HEK293T (cell line): ENCODE measurements around the gene DDC.

ENCODE experiments used
- CTCF ChIA-PET: fragments of 350-600 bp; formaldehyde crosslinking; extraction: SDS; loops from one replicate; lab custom pipeline; 2021; ENCODE audit warnings: antibody characterized with exemption, inconsistent platforms; lab: Yijun Ruan, JAX
- POLR2A ChIA-PET: fragments of 350-600 bp; formaldehyde crosslinking; extraction: SDS; loops from one replicate; lab custom pipeline; 2020; ENCODE audit warnings: antibody characterized with exemption, inconsistent platforms; lab: Yijun Ruan, JAX
- DNase-seq: peaks from one replicate; pipeline ENCODE4 v3.0.0; 2012; ENCODE audit warnings: mixed read lengths; ENCODE audit errors: extremely low spot score
- ARNT ChIP-seq: fragments of 450-650 bp; IDR thresholded peaks from 2 replicates; pipeline ENCODE4 v1.6.1; 2017; ENCODE audit warnings: mild to moderate bottlenecking
- BHLHE40 ChIP-seq: fragments of 450-650 bp; IDR thresholded peaks from 2 replicates; pipeline ENCODE4 v1.6.1; 2016; ENCODE audit warnings: mild to moderate bottlenecking, moderate library complexity, borderline replicate concordance
- CTBP1 ChIP-seq: fragments of 450-650 bp; IDR thresholded peaks from 2 replicates; pipeline ENCODE4 v1.6.1; 2016; ENCODE audit warnings: borderline replicate concordance
- ELF4 ChIP-seq: fragments of 450-650 bp; IDR thresholded peaks from 2 replicates; pipeline ENCODE4 v1.6.1; 2017; ENCODE audit warnings: antibody characterized with exemption
- FOXA1 ChIP-seq: fragments of 450-650 bp; IDR thresholded peaks from 2 replicates; pipeline ENCODE4 v1.6.1; 2016; ENCODE audit warnings: mild to moderate bottlenecking
- FOXK2 ChIP-seq: fragments of 450-650 bp; IDR thresholded peaks from 2 replicates; pipeline ENCODE4 v1.6.1; 2016; ENCODE audit warnings: mild to moderate bottlenecking
- FOXM1 ChIP-seq: fragments of 450-650 bp; IDR thresholded peaks from 2 replicates; pipeline ENCODE4 v1.6.1; 2017; ENCODE audit warnings: mild to moderate bottlenecking, borderline replicate concordance
- HDGF ChIP-seq: fragments of 450-650 bp; IDR thresholded peaks from 2 replicates; pipeline ENCODE4 v1.6.1; 2017; ENCODE audit warnings: antibody characterized with exemption, borderline replicate concordance
- L3MBTL2 ChIP-seq: fragments of 450-650 bp; conservative IDR thresholded peaks from 2 replicates; pipeline ENCODE4 v1.6.1; 2016; ENCODE audit warnings: mild to moderate bottlenecking
- LEF1 ChIP-seq: fragments of 450-650 bp; IDR thresholded peaks from 2 replicates; pipeline ENCODE4 v1.6.1; 2017; ENCODE audit warnings: mild to moderate bottlenecking, borderline replicate concordance
- NFRKB ChIP-seq: fragments of 450-650 bp; IDR thresholded peaks from 2 replicates; pipeline ENCODE4 v1.6.1; 2016; ENCODE audit warnings: mild to moderate bottlenecking, moderate library complexity
- PKNOX1 ChIP-seq: fragments of 450-650 bp; IDR thresholded peaks from 2 replicates; pipeline ENCODE4 v1.6.1; 2016
- SP1 ChIP-seq: fragments of 450-650 bp; IDR thresholded peaks from 2 replicates; pipeline ENCODE4 v1.6.1; 2017
- SUZ12 ChIP-seq: fragments of 450-650 bp; IDR thresholded peaks from 2 replicates; pipeline ENCODE4 v1.6.1; 2016; ENCODE audit warnings: mild to moderate bottlenecking
- TARDBP ChIP-seq: fragments of 450-650 bp; IDR thresholded peaks from 2 replicates; pipeline ENCODE4 v1.6.1; 2016
- ZNF384 ChIP-seq: fragments of 450-650 bp; IDR thresholded peaks from 2 replicates; pipeline ENCODE4 v1.6.1; 2016

DDC gene

GRCh38 chr7:50449881-50450589 is 115.2 kb downstream of the DDC start, which contains the start of gene FIGNL1:
TSS of gene FIGNL1 (minus strand) at chr7:50450350. CDS start at chr7:50447287, 3,063 bp downstream.
- ChIA-PET POLR2A (interaction anchor here (0.8 to 1.1 kb wide), 4 partner anchors 18 to 622 kb away, joined by 3 to 4 read pairs (median 3); no protein-coding TSS in a partner anchor), CTCF (interaction anchor here (0.6 kb wide), 1 partner anchor 117 kb away, joined by 4 read pairs; no protein-coding TSS in a partner anchor)
- TF ChIP-seq FOXK2 (no peak), L3MBTL2 (peak; percentile 92)
- peak; percentile 81 for DNase-seq

GRCh38 chr7:50449501-50449880 is 115.7 kb downstream of the DDC start:
- CTCF ChIA-PET, result interaction anchor here (0.6 kb wide), 1 partner anchor 117 kb away, joined by 4 read pairs; no protein-coding TSS in a partner anchor
- TF ChIP-seq TARDBP, result no peak
- TF ChIP-seq L3MBTL2, result no peak
- TF ChIP-seq BHLHE40, result no peak
- TF ChIP-seq ARNT, result no peak
- TF ChIP-seq SUZ12, result no peak
- TF ChIP-seq FOXK2, result no peak
- no peak for TF ChIP-seq FOXA1
- TF ChIP-seq ZNF384, result no peak
- no peak for TF ChIP-seq LEF1
- no peak for TF ChIP-seq FOXM1
- TF ChIP-seq NFRKB, result no peak
- no peak for TF ChIP-seq CTBP1
- no peak for TF ChIP-seq PKNOX1
- no peak for TF ChIP-seq HDGF
- POLR2A ChIA-PET, result interaction anchor here (0.8 to 1.1 kb wide), 4 partner anchors 18 to 622 kb away, joined by 3 to 4 read pairs (median 3); no protein-coding TSS in a partner anchor
- DNase-seq, result no peak

- TF ChIP-seq SP1, result no peak
- no peak for TF ChIP-seq NFRKB
- TF ChIP-seq BHLHE40, result no peak
- no peak for TF ChIP-seq SUZ12
- no peak for TF ChIP-seq PKNOX1
- no peak for TF ChIP-seq TARDBP
- no peak for TF ChIP-seq ELF4
- POLR2A ChIA-PET, result no interaction called here
- DNase-seq, result no peak
- CTCF ChIA-PET, result no interaction called here
Observed at GRCh38 chr7:50448823-50449222, 116.4 kb downstream of the DDC start.

GRCh38 chr7:50446542-50446960 is 118.7 kb downstream of the DDC start:
- no peak for DNase-seq
- ChIA-PET CTCF (no interaction called here), POLR2A (no interaction called here)
- TF ChIP-seq FOXM1 (no peak), ARNT (no peak), ZNF384 (no peak)

GRCh38 chr7:50436133-50436806 is 128.9 kb downstream of the DDC start:
- no peak for DNase-seq
- CTCF ChIA-PET, result interaction anchor here (0.8 kb wide), 1 partner anchor 343 kb away, joined by 4 read pairs; no protein-coding TSS in a partner anchor
- no peak for TF ChIP-seq ARNT
- TF ChIP-seq FOXK2, result no peak
- no peak for TF ChIP-seq SUZ12
- no peak for TF ChIP-seq TARDBP
- no peak for TF ChIP-seq PKNOX1
- TF ChIP-seq L3MBTL2, result no peak
- TF ChIP-seq FOXA1, result no peak
- no peak for TF ChIP-seq ELF4
- TF ChIP-seq NFRKB, result no peak
- POLR2A ChIA-PET, result no interaction called here

GRCh38 chr7:50431722-50432305 is 133.4 kb downstream of the DDC start:
- TF ChIP-seq TARDBP, result no peak
- no peak for TF ChIP-seq BHLHE40
- TF ChIP-seq NFRKB, result no peak
- no peak for TF ChIP-seq SP1
- no peak for TF ChIP-seq L3MBTL2
- DNase-seq, result no peak
- CTCF ChIA-PET, result no interaction called here
- POLR2A ChIA-PET, result no interaction called here
